ENCODE data around the gene NPIPB4. TPM values are rescaled to one million over a fixed set of nuclear protein-coding genes. Genes with fewer than 3 reads are reported as not detected.
A peak's percentile ranks its signal among the peaks of the same experiment; 100 is the strongest.
"Not testable (repeated sequence)": the region's sequence is repeated elsewhere in the genome, so short reads cannot be mapped to it uniquely, and the experiment has no call there.

The NPIPB4 gene
- total and polyA plus RNA-seq, 10 of the 15 experiments (the other 5 are each of a cell fraction or from before 2014, with no cell fraction given) = 1.3 to 124 (median 41.0) TPM

DNA sequence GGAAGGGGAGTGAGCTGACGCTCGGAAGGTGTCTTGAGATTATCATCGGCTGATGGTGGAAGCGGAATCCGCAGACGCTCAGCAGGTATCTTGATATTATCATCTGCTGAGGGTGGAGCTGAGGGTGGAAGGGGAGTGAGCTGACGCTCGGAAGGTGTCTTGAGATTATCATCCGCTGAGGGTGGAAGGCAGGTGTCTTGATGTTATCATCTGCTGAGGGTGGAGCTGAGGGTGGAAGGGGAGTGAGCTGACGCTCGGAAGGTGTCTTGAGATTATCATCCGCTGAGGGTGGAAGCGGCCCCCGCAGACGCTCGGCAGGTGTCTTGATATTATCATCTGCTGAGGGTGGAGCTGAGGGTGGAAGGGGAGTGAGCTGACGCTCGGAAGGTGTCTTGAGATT is 21.2 kb downstream of the NPIPB4 start:
- WGBS (ENCODE audit: insufficient coverage, insufficient replicate concordance, low lambda C conversion rate, missing lambda C conversion rate) = 0% methylated on average over 1 of the region's 18 CpGs
- H4K20me1 ChIP-seq (ENCODE audit: control insufficient read depth, insufficient read depth); BruUV-seq (replicated peaks); H3K4me1 ChIP-seq (ENCODE audit: control insufficient read depth, insufficient read depth, low read length); intact Hi-C loops (cut with micrococcal nuclease; ENCODE audit: unreplicated experiment); H3K4me3 ChIP-seq; H3K9me3 ChIP-seq (replicated peaks; ENCODE audit: control insufficient read depth, insufficient read depth, low read length); in situ Hi-C loops (cut with MboI); RAD21 ChIA-PET (ENCODE audit: unreplicated experiment); H3K79me2 ChIP-seq (ENCODE audit: control insufficient read depth, insufficient read depth, low read length); ATAC-seq; H3K4me2 ChIP-seq (ENCODE audit: control insufficient read depth, insufficient read depth); DNase-seq (ENCODE audit: low read depth, low spot score); H3K27ac ChIP-seq (ENCODE audit: control insufficient read depth, insufficient read depth); SMC1A ChIA-PET (ENCODE audit: uncharacterized antibody, unreplicated experiment); H3K36me3 ChIP-seq (ENCODE audit: control insufficient read depth in 2 of 2, insufficient read depth in 2 of 2, low read length in 1 of 2); H3K27me3 ChIP-seq (replicated peaks in 1 of 2; ENCODE audit: control insufficient read depth in 2 of 2, insufficient read depth in 2 of 2, low read length in 1 of 2); H3K9ac ChIP-seq (ENCODE audit: control insufficient read depth, insufficient read depth, low read length); FAIRE-seq; H2AFZ ChIP-seq (ENCODE audit: control insufficient read depth, low read depth, low read length); CTCF ChIA-PET; POLR2A ChIA-PET: not testable (repeated sequence)

DNA sequence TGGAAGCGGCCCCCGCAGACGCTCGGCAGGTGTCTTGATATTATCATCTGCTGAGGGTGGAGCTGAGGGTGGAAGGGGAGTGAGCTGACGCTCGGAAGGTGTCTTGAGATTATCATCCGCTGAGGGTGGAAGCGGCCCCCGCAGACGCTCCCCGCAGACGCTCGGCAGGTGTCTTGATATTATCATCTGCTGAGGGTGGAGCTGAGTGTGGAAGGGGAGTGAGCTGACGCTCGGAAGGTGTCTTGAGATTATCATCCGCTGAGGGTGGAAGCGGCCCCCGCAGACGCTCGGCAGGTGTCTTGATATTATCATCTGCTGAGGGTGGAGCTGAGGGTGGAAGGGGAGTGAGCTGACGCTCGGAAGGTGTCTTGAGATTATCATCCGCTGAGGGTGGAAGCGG is 21.8 kb downstream of the NPIPB4 start:
- H2AFZ ChIP-seq (ENCODE audit: control insufficient read depth, low read depth, low read length); H3K4me2 ChIP-seq (ENCODE audit: control insufficient read depth, insufficient read depth); H3K4me3 ChIP-seq; H3K4me1 ChIP-seq (ENCODE audit: control insufficient read depth, insufficient read depth, low read length); SMC1A ChIA-PET (ENCODE audit: uncharacterized antibody, unreplicated experiment); DNase-seq (ENCODE audit: low read depth, low spot score); POLR2A ChIA-PET; H3K9me3 ChIP-seq (replicated peaks; ENCODE audit: control insufficient read depth, insufficient read depth, low read length); H3K36me3 ChIP-seq (ENCODE audit: control insufficient read depth in 2 of 2, insufficient read depth in 2 of 2, low read length in 1 of 2); H3K27me3 ChIP-seq (replicated peaks in 1 of 2; ENCODE audit: control insufficient read depth in 2 of 2, insufficient read depth in 2 of 2, low read length in 1 of 2); H4K20me1 ChIP-seq (ENCODE audit: control insufficient read depth, insufficient read depth); RAD21 ChIA-PET (ENCODE audit: unreplicated experiment); in situ Hi-C loops (cut with MboI); H3K79me2 ChIP-seq (ENCODE audit: control insufficient read depth, insufficient read depth, low read length); H3K9ac ChIP-seq (ENCODE audit: control insufficient read depth, insufficient read depth, low read length); ATAC-seq; H3K27ac ChIP-seq (ENCODE audit: control insufficient read depth, insufficient read depth); CTCF ChIA-PET; intact Hi-C loops (cut with micrococcal nuclease; ENCODE audit: unreplicated experiment); FAIRE-seq: not testable (repeated sequence)
- WGBS (ENCODE audit: insufficient coverage, insufficient replicate concordance, low lambda C conversion rate, missing lambda C conversion rate) = 0% methylated on average over 12 of the region's 24 CpGs
- TSS peak; percentile 88 for BruUV-seq (replicated peaks)

DNA sequence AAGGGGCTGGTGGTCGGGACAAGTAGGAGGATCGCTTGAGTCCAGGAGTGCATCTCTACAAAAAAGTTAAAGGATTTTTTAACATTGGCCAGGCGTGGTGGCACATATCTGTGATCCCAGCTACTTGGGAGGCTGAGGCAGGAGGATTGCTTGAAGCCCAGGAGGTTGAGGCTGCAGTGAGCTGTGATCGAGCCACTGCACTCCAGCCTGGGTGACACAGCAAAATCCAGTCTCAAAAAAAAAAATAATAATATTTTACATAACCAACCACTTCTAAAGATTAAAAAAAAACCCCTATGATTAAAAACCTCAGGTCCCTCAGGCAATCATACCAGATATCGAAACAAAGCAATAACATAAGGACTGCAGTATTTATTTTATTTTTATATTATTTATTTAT is 23.3 kb downstream of the NPIPB4 start:
- H3K4me1 ChIP-seq (ENCODE audit: control insufficient read depth, insufficient read depth, low read length); H4K20me1 ChIP-seq (ENCODE audit: control insufficient read depth, insufficient read depth); H3K36me3 ChIP-seq (ENCODE audit: control insufficient read depth in 2 of 2, insufficient read depth in 2 of 2, low read length in 1 of 2); H3K9ac ChIP-seq (ENCODE audit: control insufficient read depth, insufficient read depth, low read length); H3K27ac ChIP-seq (ENCODE audit: control insufficient read depth, insufficient read depth); SMC1A ChIA-PET (ENCODE audit: uncharacterized antibody, unreplicated experiment); H3K79me2 ChIP-seq (ENCODE audit: control insufficient read depth, insufficient read depth, low read length); H3K4me2 ChIP-seq (ENCODE audit: control insufficient read depth, insufficient read depth); FAIRE-seq; CTCF ChIA-PET; H2AFZ ChIP-seq (ENCODE audit: control insufficient read depth, low read depth, low read length); RAD21 ChIA-PET (ENCODE audit: unreplicated experiment); DNase-seq (ENCODE audit: low read depth, low spot score); POLR2A ChIA-PET; H3K9me3 ChIP-seq (replicated peaks; ENCODE audit: control insufficient read depth, insufficient read depth, low read length); in situ Hi-C loops (cut with MboI); intact Hi-C loops (cut with micrococcal nuclease; ENCODE audit: unreplicated experiment); H3K4me3 ChIP-seq; ATAC-seq; H3K27me3 ChIP-seq (replicated peaks in 1 of 2; ENCODE audit: control insufficient read depth in 2 of 2, insufficient read depth in 2 of 2, low read length in 1 of 2): not testable (repeated sequence)
- TSS peak; percentile 71 for BruUV-seq (replicated peaks)
- WGBS (ENCODE audit: insufficient coverage, insufficient replicate concordance, low lambda C conversion rate, missing lambda C conversion rate) = 0% methylated on average over 1 of the region's 5 CpGs

DNA sequence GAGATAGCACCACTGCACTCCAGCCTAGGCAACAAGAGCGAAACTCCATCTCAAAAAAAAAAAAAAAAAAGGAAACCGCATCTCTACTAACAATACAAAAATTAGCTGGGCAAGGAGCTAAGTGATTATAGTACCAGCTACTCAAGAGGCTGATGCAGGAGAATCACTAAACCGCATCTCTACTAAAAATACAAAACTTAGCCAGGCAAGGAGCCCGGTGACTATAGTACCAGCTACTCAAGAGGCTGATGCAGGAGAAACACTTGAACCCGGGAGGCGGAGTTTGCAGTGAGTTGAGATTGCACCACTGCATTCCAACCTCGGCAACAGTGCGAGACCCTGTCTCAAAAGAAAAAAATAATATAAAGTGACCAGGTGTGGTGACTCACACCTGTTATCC is 27.6 kb downstream of the NPIPB4 start:
- H3K9me3 ChIP-seq (replicated peaks; ENCODE audit: control insufficient read depth, insufficient read depth, low read length); H3K4me1 ChIP-seq (ENCODE audit: control insufficient read depth, insufficient read depth, low read length); H3K9ac ChIP-seq (ENCODE audit: control insufficient read depth, insufficient read depth, low read length); H3K4me3 ChIP-seq; BruUV-seq (replicated peaks); FAIRE-seq; H3K27me3 ChIP-seq (replicated peaks in 1 of 2; ENCODE audit: control insufficient read depth in 2 of 2, insufficient read depth in 2 of 2, low read length in 1 of 2); H3K79me2 ChIP-seq (ENCODE audit: control insufficient read depth, insufficient read depth, low read length); RAD21 ChIA-PET (ENCODE audit: unreplicated experiment); intact Hi-C loops (cut with micrococcal nuclease; ENCODE audit: unreplicated experiment); H3K4me2 ChIP-seq (ENCODE audit: control insufficient read depth, insufficient read depth); H3K36me3 ChIP-seq (ENCODE audit: control insufficient read depth in 2 of 2, insufficient read depth in 2 of 2, low read length in 1 of 2); H3K27ac ChIP-seq (ENCODE audit: control insufficient read depth, insufficient read depth); DNase-seq (ENCODE audit: low read depth, low spot score); ATAC-seq; CTCF ChIA-PET; POLR2A ChIA-PET; H4K20me1 ChIP-seq (ENCODE audit: control insufficient read depth, insufficient read depth); H2AFZ ChIP-seq (ENCODE audit: control insufficient read depth, low read depth, low read length); SMC1A ChIA-PET (ENCODE audit: uncharacterized antibody, unreplicated experiment): not testable (repeated sequence)
- in situ Hi-C loops (cut with MboI) = loop anchor here (10.0 kb wide), 1 partner anchor 105 kb away; no protein-coding TSS in a partner anchor
- WGBS (ENCODE audit: insufficient coverage, insufficient replicate concordance, low lambda C conversion rate, missing lambda C conversion rate) = 18% methylated on average over 6 of the region's 8 CpGs
